ENCODE measurements around the gene MACF1. TPM values are rescaled to one million over a fixed set of nuclear protein-coding genes. Genes with fewer than 3 reads are reported as not detected.

The MACF1 gene
- total RNA-seq, 1 experiment from 2014 or later, result 190 TPM

DNA sequence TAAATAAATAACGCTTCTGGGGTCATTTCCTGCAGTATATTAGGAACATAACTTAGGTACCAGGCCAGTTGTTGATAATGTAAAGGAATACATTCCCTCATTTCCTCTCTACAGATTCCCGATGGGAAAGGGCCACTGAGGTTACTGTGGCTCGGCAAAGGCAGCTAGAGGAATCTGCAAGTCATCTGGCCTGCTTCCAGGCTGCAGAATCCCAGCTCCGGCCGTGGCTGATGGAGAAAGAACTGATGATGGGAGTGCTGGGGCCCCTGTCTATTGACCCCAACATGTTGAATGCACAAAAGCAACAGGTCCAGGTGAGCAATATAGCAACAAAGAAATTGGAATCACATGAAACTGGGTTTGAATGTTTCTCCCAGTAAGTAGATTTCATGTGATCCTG lies 177.3 kb downstream of the MACF1 start:
- Histone ChIP-seq H3K9ac (ENCODE audit: extremely low read depth, insufficient read length, low read length) (no peak overlapping the region), H3K18ac (ENCODE audit: insufficient read length, low read depth, low read length) (no peak overlapping the region), H3K4me1 (ENCODE audit: insufficient read depth, low read length) (no peaks in the 10 kb centered on the region), H3K79me2 (ENCODE audit: insufficient read depth, low read length) (no peaks in the 10 kb centered on the region), H2BK12ac (ENCODE audit: insufficient read length, low read depth, low read length) (no peak overlapping the region), H3K14ac (ENCODE audit: insufficient read depth, low read length) (no peak overlapping the region), H2AK5ac (ENCODE audit: insufficient read length, low read length) (no peak overlapping the region), H2BK120ac (ENCODE audit: low read depth, low read length, poor library complexity, severe bottlenecking) (no peak overlapping the region), H3K56ac (ENCODE audit: insufficient read length, low read depth, low read length) (no peak overlapping the region), H2AFZ (ENCODE audit: low read length) (no peak overlapping the region), H4K5ac (ENCODE audit: insufficient read length, low read depth, low read length) (no peak overlapping the region), H3K4ac (ENCODE audit: low read depth, low read length) (no peak overlapping the region), H2BK5ac (ENCODE audit: insufficient read length, low read length) (no peak overlapping the region), H4K8ac (replicated peaks; ENCODE audit: insufficient read length, low read depth, low read length) (no peak overlapping the region), H3K27me3 (ENCODE audit: insufficient read depth, low read length) (peaks cover 2% of the 10 kb centered on the region; the same call in 1 of the 2 replicates), H2BK20ac (ENCODE audit: low read depth, low read length, poor library complexity, severe bottlenecking) (no peak overlapping the region), H3K79me1 (ENCODE audit: insufficient read depth, low read depth, low read length, poor library complexity, severe bottlenecking) (no peaks in the 10 kb centered on the region), H3K9me3 (ENCODE audit: control insufficient read depth, low read depth, low read length) (no peaks in the 10 kb centered on the region), H3K23me2 (ENCODE audit: insufficient read length, low read depth, low read length, poor library complexity, severe bottlenecking) (no peaks in the 10 kb centered on the region), H3K23ac (ENCODE audit: insufficient read length, low read depth, low read length) (no peak overlapping the region), H4K91ac (ENCODE audit: insufficient read length, low read depth, low read length) (no peak overlapping the region), H2BK15ac (ENCODE audit: low read depth, low read length) (no peak overlapping the region), H4K20me1 (ENCODE audit: control insufficient read depth, insufficient read depth, insufficient read length) (no peaks in the 10 kb centered on the region), H3K27ac (ENCODE audit: insufficient read length, low read depth, low read length) (no peak overlapping the region), H3T11ph (ENCODE audit: low read length) (no peak overlapping the region), H3K4me2 (ENCODE audit: insufficient read depth, insufficient read length, low read length) (no peak overlapping the region)
- H3K4me3 Mint-ChIP-seq, result no peak overlapping the region
- peak overlapping the region in 1 of 3 experiments; percentile 70; a peak in 2 of 7 replicates for H3K27ac Mint-ChIP-seq
- DNase-seq, result no peak
- no peaks in the 10 kb centered on the region; the same call in 1 of the 2 replicates for H3K27me3 Mint-ChIP-seq (ENCODE audit: low read depth)
- H3K4me1 Mint-ChIP-seq, result peaks cover 0 to 2% of the 10 kb centered on the region in 2 experiments; a peak in 1 of 4 replicates
- TF ChIP-seq, protein P1, sequence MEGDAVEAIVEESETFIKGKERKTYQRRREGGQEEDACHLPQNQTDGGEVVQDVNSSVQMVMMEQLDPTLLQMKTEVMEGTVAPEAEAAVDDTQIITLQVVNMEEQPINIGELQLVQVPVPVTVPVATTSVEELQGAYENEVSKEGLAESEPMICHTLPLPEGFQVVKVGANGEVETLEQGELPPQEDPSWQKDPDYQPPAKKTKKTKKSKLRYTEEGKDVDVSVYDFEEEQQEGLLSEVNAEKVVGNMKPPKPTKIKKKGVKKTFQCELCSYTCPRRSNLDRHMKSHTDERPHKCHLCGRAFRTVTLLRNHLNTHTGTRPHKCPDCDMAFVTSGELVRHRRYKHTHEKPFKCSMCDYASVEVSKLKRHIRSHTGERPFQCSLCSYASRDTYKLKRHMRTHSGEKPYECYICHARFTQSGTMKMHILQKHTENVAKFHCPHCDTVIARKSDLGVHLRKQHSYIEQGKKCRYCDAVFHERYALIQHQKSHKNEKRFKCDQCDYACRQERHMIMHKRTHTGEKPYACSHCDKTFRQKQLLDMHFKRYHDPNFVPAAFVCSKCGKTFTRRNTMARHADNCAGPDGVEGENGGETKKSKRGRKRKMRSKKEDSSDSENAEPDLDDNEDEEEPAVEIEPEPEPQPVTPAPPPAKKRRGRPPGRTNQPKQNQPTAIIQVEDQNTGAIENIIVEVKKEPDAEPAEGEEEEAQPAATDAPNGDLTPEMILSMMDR (conservative IDR thresholded peaks at IDR 0.05), result no peak
- H3K36me3 Mint-ChIP-seq (ENCODE audit: insufficient read depth in 1 of 3, low read depth in 3 of 3), result peaks cover 23 to 72% (median 62%) of the 10 kb centered on the region in 3 experiments; a peak in 6 of 7 replicates
- no peaks in the 10 kb centered on the region for H3K9me3 Mint-ChIP-seq
- no CpG with 5 or more reads among the region's 5 CpGs for WGBS (ENCODE audit: extremely low coverage, insufficient read length, low lambda C conversion rate)
